Neural cell (in vitro differentiated cells): Measurements from ENCODE around the gene SLC5A4. TPM values are rescaled to one million over a fixed set of nuclear protein-coding genes. Genes with fewer than 3 reads are reported as not detected.
"Not testable (repeated sequence)": the region's sequence is repeated elsewhere in the genome, so short reads cannot be mapped to it uniquely, and the experiment has no call there.

Experiments used
- H2AFZ ChIP-seq: fragments of 200-600, 300-800 bp; sonication (generic), shearing (Covaris generic); 2 replicates; pipeline ENCODE4 v1.6.0; 2014; ENCODE audit warnings: low read depth, mild to moderate bottlenecking, antibody characterized with exemption, low read length, moderate library complexity
- H3F3A ChIP-seq: fragments of 200-600 bp; shearing (Covaris generic); 2 replicates; pipeline ENCODE4 v1.6.1; 2016; ENCODE audit warnings: mild to moderate bottlenecking, moderate library complexity, mixed read lengths, antibody characterized with exemption, low read length; ENCODE audit not compliant: insufficient read depth, poor library complexity, severe bottlenecking
- H3K27ac ChIP-seq: fragments of 200-600, 300-800 bp; sonication (generic), shearing (Covaris generic); 2 replicates; pipeline ENCODE4 v1.5.1; 2014; ENCODE audit warnings: mild to moderate bottlenecking, low read length, moderate library complexity
- H3K27me3 ChIP-seq: fragments of 300-800, 200-600 bp; sonication (generic), shearing (Covaris generic); 2 replicates; pipeline ENCODE4 v1.6.0; 2014; ENCODE audit warnings: mild to moderate bottlenecking, low read depth, low read length, moderate library complexity; ENCODE audit not compliant: insufficient read depth
- H3K36me3 ChIP-seq: fragments of 300-800, 200-600 bp; sonication (generic), shearing (Covaris generic); 2 replicates; pipeline ENCODE4 v1.5.1; 2014; ENCODE audit warnings: mild to moderate bottlenecking, antibody characterized with exemption, low read length, moderate library complexity; ENCODE audit not compliant: insufficient read depth
- H3K4me2 ChIP-seq: fragments of 300-800, 200-600 bp; sonication (generic), shearing (Covaris generic); 2 replicates; pipeline ENCODE4 v1.6.0; 2014; ENCODE audit warnings: mild to moderate bottlenecking, low read length
- H3K4me3 ChIP-seq: fragments of 300-800, 200-600 bp; sonication (generic), shearing (Covaris generic); 2 replicates; pipeline ENCODE4 v1.5.1; 2014; ENCODE audit warnings: mild to moderate bottlenecking, low read length, moderate library complexity
- H3K79me2 ChIP-seq: fragments of 200-600 bp; shearing (Covaris generic); replicated peaks from 2 replicates; pipeline ENCODE4 v1.6.0; 2014; ENCODE audit warnings: mild to moderate bottlenecking, low read length, moderate library complexity; ENCODE audit not compliant: insufficient read depth
- H3K9ac ChIP-seq: fragments of 300-800, 200-600 bp; sonication (generic), shearing (Covaris generic); 2 replicates; pipeline ENCODE4 v1.6.1; 2016; ENCODE audit warnings: mild to moderate bottlenecking, low read length, mixed read lengths
- H3K9me2 ChIP-seq: fragments of 200-600 bp; shearing (Covaris generic); 2 replicates; pipeline ENCODE4 v1.6.1; 2016; ENCODE audit warnings: mild to moderate bottlenecking, low read length, mixed read lengths; ENCODE audit not compliant: insufficient read depth
- H3K9me3 ChIP-seq: fragments of 200-600, 300-800 bp; sonication (generic), shearing (Covaris generic); 2 replicates; pipeline ENCODE4 v1.6.1; 2016; ENCODE audit warnings: mild to moderate bottlenecking, mixed run types, low read length, moderate library complexity, mixed read lengths
- H4K20me1 ChIP-seq: fragments of 200-600 bp; shearing (Covaris generic); 2 replicates; pipeline ENCODE4 v1.6.1; 2016; ENCODE audit warnings: mild to moderate bottlenecking, mixed run types; ENCODE audit not compliant: insufficient read depth
- EP300 ChIP-seq: fragments of 450-650 bp; conservative IDR thresholded peaks from 2 replicates; pipeline ENCODE4 v1.6.1; 2014; ENCODE audit warnings: antibody characterized with exemption, mild to moderate bottlenecking, moderate library complexity; ENCODE audit not compliant: poor library complexity, severe bottlenecking
- EZH2 ChIP-seq: fragments of 200-600, 300-800 bp; shearing (Covaris generic), sonication (generic); IDR thresholded peaks from 2 replicates; pipeline ENCODE4 v1.6.1; 2014; ENCODE audit warnings: antibody characterized with exemption, low read length, borderline replicate concordance, mild to moderate bottlenecking; ENCODE audit not compliant: insufficient read depth, poor library complexity, severe bottlenecking
- MXI1 ChIP-seq: fragments of 450-650 bp; conservative IDR thresholded peaks from 2 replicates; pipeline ENCODE4 v1.6.1; 2014; ENCODE audit warnings: antibody characterized with exemption, mild to moderate bottlenecking; ENCODE audit not compliant: poor library complexity, severe bottlenecking
- POLR2AphosphoS5 ChIP-seq: IDR thresholded peaks from 2 replicates; pipeline ENCODE4 v1.6.1; 2012
- RAD21 ChIP-seq: fragments of 450-650 bp; conservative IDR thresholded peaks from 2 replicates; pipeline ENCODE4 v1.6.1; 2014; ENCODE audit warnings: antibody characterized with exemption, mild to moderate bottlenecking, moderate library complexity
- SMC3 ChIP-seq: fragments of 450-650 bp; conservative IDR thresholded peaks from 2 replicates; pipeline ENCODE4 v1.6.1; 2014; ENCODE audit warnings: antibody characterized with exemption, mild to moderate bottlenecking, moderate library complexity; ENCODE audit not compliant: poor library complexity
- TAF1 ChIP-seq: IDR thresholded peaks from 2 replicates; pipeline ENCODE4 v1.6.1; 2012; ENCODE audit warnings: low read depth
- polyA plus RNA-seq: library from polyadenylated mRNA; depleted of rRNA; stranded (reverse); fragments of >200 nt; gene quantifications from 2 replicates; pipeline ENCODE4 v1.2.3, GENCODE V29; 2014
- TF ChIP-seq, protein P1 (sequence below): fragments of 450-650 bp; IDR thresholded peaks from 2 replicates; pipeline ENCODE4 v1.5.1; 2014; ENCODE audit warnings: antibody characterized with exemption, mild to moderate bottlenecking, moderate library complexity; ENCODE audit not compliant: poor library complexity, severe bottlenecking
- TF ChIP-seq, protein P2 (sequence below): IDR thresholded peaks from 2 replicates; pipeline ENCODE4 v1.6.1; 2012; ENCODE audit warnings: borderline replicate concordance

SLC5A4 gene
- polyA plus RNA-seq, 1 donor from 2014 or later: not detected

DNA sequence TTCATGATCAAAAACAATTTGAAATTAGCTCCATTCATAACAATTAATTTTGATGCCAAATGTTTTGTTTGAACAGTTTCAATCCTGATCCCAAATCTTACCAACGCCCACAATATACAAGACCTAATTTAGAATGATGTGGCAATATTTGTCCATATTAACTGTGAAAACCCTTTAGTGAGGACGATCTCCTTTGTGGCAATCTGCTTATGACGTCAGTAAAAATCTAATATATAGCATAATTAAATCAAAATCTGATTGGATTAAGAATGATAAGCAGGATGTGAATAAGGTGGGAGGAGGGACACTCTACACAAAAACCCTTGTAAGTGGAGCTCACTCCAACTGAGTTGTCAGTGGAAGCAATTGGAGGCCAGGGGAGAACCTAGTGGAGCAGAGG lies 11.9 kb upstream of the SLC5A4 start:
- Histone ChIP-seq H3K79me2 (no peaks in the 10 kb centered on the region), H4K20me1 (no peaks in the 10 kb centered on the region)

DNA sequence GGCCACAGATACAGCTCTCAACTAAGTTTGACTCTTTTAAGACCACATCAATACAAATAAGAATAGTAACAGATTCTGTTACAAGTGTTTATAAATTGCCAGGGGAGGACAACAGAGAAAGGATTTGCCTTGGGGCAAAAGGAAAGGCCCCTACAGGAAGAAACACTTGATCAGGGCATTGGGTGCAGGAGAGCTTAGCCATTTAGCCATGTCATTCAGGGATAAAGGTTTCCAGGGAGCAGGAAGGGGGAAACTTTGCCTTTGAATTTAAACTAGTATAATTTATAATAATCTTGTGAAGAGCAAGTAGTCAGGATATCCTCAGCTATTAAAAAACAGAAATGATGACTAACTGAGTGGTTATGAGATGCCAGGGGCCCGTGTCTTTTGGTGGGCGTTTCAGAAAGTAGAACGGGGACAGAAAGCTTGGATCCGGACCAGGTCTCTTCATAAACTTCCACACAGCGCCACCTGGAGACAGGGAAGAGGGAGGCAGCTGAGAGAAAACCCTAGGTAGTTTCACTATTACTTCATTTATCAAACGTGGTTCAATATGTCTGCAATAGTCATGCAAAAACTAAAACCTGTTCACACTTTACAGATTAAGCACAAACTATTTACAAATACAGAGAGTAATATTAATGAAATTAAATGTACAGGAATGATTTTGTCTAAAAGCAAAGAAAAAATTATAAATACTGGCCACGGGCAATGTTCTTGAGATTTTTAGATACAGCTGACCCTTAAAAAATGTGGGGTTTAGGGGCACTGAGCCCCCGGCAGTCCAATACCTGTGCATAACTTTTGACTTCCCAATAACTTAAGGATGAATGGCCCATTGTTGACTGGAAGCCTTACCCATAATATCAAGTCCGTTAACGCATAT lies 11.0 kb upstream of the SLC5A4 start:
- no peak overlapping the region for H3K27ac ChIP-seq
- no peaks in the 10 kb centered on the region for H4K20me1 ChIP-seq
- no peaks in the 10 kb centered on the region for H3K79me2 ChIP-seq
- H3K36me3 ChIP-seq: peaks cover 9% of the 10 kb centered on the region
- peak; percentile 69 for TF ChIP-seq RAD21
- TF ChIP-seq POLR2AphosphoS5: no peak
- TF ChIP-seq EP300: no peak
- TF ChIP-seq TAF1: no peak
- TF ChIP-seq EZH2: no peak
- no peak for TF ChIP-seq MXI1
- TF ChIP-seq, protein P1, sequence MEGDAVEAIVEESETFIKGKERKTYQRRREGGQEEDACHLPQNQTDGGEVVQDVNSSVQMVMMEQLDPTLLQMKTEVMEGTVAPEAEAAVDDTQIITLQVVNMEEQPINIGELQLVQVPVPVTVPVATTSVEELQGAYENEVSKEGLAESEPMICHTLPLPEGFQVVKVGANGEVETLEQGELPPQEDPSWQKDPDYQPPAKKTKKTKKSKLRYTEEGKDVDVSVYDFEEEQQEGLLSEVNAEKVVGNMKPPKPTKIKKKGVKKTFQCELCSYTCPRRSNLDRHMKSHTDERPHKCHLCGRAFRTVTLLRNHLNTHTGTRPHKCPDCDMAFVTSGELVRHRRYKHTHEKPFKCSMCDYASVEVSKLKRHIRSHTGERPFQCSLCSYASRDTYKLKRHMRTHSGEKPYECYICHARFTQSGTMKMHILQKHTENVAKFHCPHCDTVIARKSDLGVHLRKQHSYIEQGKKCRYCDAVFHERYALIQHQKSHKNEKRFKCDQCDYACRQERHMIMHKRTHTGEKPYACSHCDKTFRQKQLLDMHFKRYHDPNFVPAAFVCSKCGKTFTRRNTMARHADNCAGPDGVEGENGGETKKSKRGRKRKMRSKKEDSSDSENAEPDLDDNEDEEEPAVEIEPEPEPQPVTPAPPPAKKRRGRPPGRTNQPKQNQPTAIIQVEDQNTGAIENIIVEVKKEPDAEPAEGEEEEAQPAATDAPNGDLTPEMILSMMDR: peak; percentile 74
- TF ChIP-seq, protein P2, sequence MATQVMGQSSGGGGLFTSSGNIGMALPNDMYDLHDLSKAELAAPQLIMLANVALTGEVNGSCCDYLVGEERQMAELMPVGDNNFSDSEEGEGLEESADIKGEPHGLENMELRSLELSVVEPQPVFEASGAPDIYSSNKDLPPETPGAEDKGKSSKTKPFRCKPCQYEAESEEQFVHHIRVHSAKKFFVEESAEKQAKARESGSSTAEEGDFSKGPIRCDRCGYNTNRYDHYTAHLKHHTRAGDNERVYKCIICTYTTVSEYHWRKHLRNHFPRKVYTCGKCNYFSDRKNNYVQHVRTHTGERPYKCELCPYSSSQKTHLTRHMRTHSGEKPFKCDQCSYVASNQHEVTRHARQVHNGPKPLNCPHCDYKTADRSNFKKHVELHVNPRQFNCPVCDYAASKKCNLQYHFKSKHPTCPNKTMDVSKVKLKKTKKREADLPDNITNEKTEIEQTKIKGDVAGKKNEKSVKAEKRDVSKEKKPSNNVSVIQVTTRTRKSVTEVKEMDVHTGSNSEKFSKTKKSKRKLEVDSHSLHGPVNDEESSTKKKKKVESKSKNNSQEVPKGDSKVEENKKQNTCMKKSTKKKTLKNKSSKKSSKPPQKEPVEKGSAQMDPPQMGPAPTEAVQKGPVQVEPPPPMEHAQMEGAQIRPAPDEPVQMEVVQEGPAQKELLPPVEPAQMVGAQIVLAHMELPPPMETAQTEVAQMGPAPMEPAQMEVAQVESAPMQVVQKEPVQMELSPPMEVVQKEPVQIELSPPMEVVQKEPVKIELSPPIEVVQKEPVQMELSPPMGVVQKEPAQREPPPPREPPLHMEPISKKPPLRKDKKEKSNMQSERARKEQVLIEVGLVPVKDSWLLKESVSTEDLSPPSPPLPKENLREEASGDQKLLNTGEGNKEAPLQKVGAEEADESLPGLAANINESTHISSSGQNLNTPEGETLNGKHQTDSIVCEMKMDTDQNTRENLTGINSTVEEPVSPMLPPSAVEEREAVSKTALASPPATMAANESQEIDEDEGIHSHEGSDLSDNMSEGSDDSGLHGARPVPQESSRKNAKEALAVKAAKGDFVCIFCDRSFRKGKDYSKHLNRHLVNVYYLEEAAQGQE: no peak
- TF ChIP-seq SMC3: peak; percentile 79
- H3K27me3 ChIP-seq: no peaks in the 10 kb centered on the region
- no peaks in the 10 kb centered on the region for H3F3A ChIP-seq
- H3K4me2 ChIP-seq: no peak overlapping the region
- H3K9ac ChIP-seq: no peak overlapping the region
- H3K9me3 ChIP-seq: no peaks in the 10 kb centered on the region
- H3K4me3 ChIP-seq: no peak overlapping the region
- no peaks in the 10 kb centered on the region for H3K9me2 ChIP-seq
- H2AFZ ChIP-seq: no peak overlapping the region

More for the DNA sequence above, 11.9 kb upstream of the SLC5A4 start:
- Histone ChIP-seq H3K27ac (no peak overlapping the region), H2AFZ (no peak overlapping the region), H3K4me3 (no peak overlapping the region), H3K27me3 (no peaks in the 10 kb centered on the region), H3K36me3 (peaks cover 9% of the 10 kb centered on the region), H3F3A (no peaks in the 10 kb centered on the region), H3K4me2 (no peak overlapping the region), H3K9me3 (no peaks in the 10 kb centered on the region), H3K9ac (no peak overlapping the region), H3K9me2 (no peaks in the 10 kb centered on the region)
- TF ChIP-seq SMC3 (no peak), TAF1 (no peak), POLR2AphosphoS5 (no peak), EP300 (no peak), RAD21 (no peak), MXI1 (no peak), EZH2 (no peak)
- TF ChIP-seq, protein P2: no peak
- TF ChIP-seq, protein P1: no peak

DNA sequence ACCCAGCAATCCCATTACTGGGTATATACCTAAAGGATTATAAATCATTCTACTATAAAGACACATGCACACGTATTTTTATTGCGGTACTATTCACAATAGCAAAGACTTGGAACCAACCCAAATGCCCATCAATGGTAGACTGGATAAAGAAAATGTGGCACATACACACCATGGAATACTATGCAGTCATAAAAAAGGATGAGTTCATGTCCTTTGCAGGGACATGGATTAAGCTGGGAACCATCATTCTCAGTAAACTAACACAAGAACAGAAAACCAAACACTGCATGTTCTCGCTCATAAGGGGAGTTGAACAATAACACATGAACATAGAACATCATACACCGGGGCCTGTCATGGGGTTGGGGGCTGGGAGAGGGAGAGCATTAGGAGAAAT lies 8.5 kb upstream of the SLC5A4 start:
- not testable (repeated sequence) for H4K20me1 ChIP-seq, H3K9ac ChIP-seq, H3K9me3 ChIP-seq, H3F3A ChIP-seq, H2AFZ ChIP-seq, H3K4me3 ChIP-seq, H3K9me2 ChIP-seq, H3K79me2 ChIP-seq, H3K4me2 ChIP-seq, H3K36me3 ChIP-seq, H3K27ac ChIP-seq, H3K27me3 ChIP-seq
